HG02642 (cell line): ENCODE measurements around the gene HAUS8.

ENCODE experiments used
- ATAC-seq: cut with Tn5 transposase; IDR thresholded peaks from one replicate; pipeline ENCODE4 v1.9.1; 2021; ENCODE audit warnings: mild to moderate bottlenecking; ENCODE audit not compliant: unreplicated experiment, poor library complexity

HAUS8 gene

DNA sequence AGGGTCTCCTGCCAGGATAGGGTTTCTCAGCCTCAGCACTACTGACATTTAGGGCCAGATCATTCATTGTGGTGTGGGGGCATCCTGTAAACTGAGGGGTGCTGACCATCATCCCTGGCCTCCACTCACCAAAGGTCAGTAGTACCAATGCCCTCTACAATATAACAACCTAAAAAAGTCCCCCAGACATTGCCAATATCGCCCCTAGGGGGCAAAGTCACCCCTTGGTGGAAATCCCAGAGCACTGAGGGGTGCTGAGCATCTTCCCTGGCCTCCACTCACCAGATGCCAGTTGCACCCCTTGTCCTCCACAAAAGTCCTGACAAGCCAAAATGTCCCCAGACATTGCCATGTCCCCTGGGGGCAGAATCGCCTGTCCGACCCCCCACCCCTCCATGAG lies 70.3 kb downstream of the HAUS8 start:
- ATAC-seq, result no peak

DNA sequence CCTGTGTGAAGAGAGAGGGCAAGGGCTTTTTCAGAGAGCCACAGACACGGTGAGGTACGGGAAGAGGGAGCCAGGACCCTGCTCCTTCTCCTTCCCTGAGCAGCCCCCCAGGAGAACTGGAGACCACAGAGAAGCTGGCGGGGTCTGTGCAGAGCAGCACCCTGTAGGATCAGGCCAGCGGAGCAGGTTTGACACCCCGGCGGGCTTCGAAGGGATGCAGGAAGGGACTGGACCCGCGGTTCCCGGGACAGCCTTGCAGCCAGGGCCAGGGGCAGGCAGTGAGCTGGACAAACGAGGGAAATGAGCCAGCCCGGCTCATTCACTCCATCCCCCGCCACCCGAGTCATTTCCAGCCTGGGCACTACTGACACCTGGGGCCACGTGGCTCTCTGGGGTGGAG lies 70.9 kb downstream of the HAUS8 start:
- no peak for ATAC-seq

- ATAC-seq, result no peak
Observed at GRCh38 chr19:17002455-17002854, 72.8 kb downstream of the HAUS8 start.

- ATAC-seq, result no peak
Observed at GRCh38 chr19:17001603-17002183, 73.6 kb downstream of the HAUS8 start.
